ENCODE data around the gene BRINP2. TPM values are rescaled to one million over a fixed set of nuclear protein-coding genes. Genes with fewer than 3 reads are reported as not detected.

The BRINP2 gene
- total and polyA plus RNA-seq, 2 of the 4 experiments (the other 2 are of a cell fraction), result not detected

DNA sequence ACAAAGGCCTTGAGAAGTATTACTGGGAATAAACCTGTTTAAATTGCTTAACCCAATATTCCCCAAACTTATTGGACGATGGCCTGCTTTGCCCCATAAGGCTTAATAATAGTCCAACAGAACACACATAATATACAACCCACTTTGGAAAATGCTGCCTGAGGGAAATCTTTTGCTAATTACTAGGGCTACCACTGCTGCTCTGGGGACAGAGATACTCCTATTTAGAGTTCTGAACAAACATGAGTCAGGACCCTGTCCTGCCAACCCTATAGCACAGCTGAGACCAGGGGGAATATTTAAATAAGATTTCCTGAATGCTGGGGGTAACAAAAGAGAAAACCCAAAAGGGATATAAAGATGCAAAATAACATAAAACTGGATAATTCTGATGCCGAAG, 139.1 kb downstream of the BRINP2 start:
- in situ Hi-C loops (cut with MboI; ENCODE audit: low sequenced_read_pairs) (no loop called here), intact Hi-C loops (cut with micrococcal nuclease) (no loop called here), dilution Hi-C loops (cut with HindIII; ENCODE audit: low sequenced_read_pairs, unreplicated experiment) (no loop called here)
- H2AK5ac ChIP-seq (ENCODE audit: low read depth, low read length), result no peak overlapping the region
- H2AK9ac ChIP-seq (replicated peaks; ENCODE audit: low read depth, low read length, poor library complexity), result no peak overlapping the region
- POLR2A ChIA-PET (ENCODE audit: unreplicated experiment), result no interaction called here
- H3K56ac ChIP-seq (ENCODE audit: extremely low read depth, insufficient read depth, low read length), result no peak overlapping the region
- H3K4me1 ChIP-seq (ENCODE audit: control insufficient read depth, insufficient read depth, low read length), result no peaks in the 10 kb centered on the region
- H2BK5ac ChIP-seq (ENCODE audit: low read depth, low read length, poor library complexity, severe bottlenecking), result no peak overlapping the region
- H3K4ac ChIP-seq (ENCODE audit: low read depth, low read length), result no peak overlapping the region
- no peaks in the 10 kb centered on the region; the same call in 1 of the 2 replicates for H3K27me3 ChIP-seq (ENCODE audit: control insufficient read depth, insufficient read depth, low read length)
- H3K9me3 ChIP-seq (ENCODE audit: control insufficient read depth, insufficient read depth, low read length), result no peaks in the 10 kb centered on the region
- no peak overlapping the region for H3K4me3 ChIP-seq (ENCODE audit: insufficient read depth, low read depth, low read length)
- no peak overlapping the region for H3K23ac ChIP-seq (ENCODE audit: low read depth, low read length)
- no peak overlapping the region for H2BK20ac ChIP-seq (ENCODE audit: low read depth, low read length)
- no peak for DNase-seq
- no peaks in the 10 kb centered on the region for H3K79me1 ChIP-seq (ENCODE audit: low read depth in 1 of 2, low read length in 2 of 2)
- WGBS, 2 experiments (ENCODE audit: extremely low coverage in 2 of 2, insufficient read length in 1 of 2), result 80% methylated on average over 1 of the region's 2 CpGs; no CpG with 5 or more reads in 1 of the 2 experiments
- no peak overlapping the region for H2AFZ ChIP-seq (replicated peaks; ENCODE audit: low read length, poor library complexity)
- H3K14ac ChIP-seq (replicated peaks; ENCODE audit: low read depth, low read length), result no peak overlapping the region
- no peak overlapping the region for H4K5ac ChIP-seq (ENCODE audit: low read depth, low read length)
- no peak for TF ChIP-seq MAZ (IDR thresholded peaks at IDR 0.05; ENCODE audit: borderline replicate concordance, low read depth, low read length)
- TF ChIP-seq NFE2L2 (IDR thresholded peaks at IDR 0.05; ENCODE audit: low read depth, low read length), result no peak
- TF ChIP-seq RCOR1 (IDR thresholded peaks at IDR 0.05; ENCODE audit: insufficient replicate concordance, low read length), result no peak
- no peak for TF ChIP-seq POLR2A (IDR thresholded peaks at IDR 0.05; ENCODE audit: low read depth, low read length)
- no peak for TF ChIP-seq CEBPB (IDR thresholded peaks at IDR 0.05; ENCODE audit: low read depth, low read length)
- TF ChIP-seq RFX5 (IDR thresholded peaks at IDR 0.05; ENCODE audit: low read depth, low read length), result no peak
- no peak for TF ChIP-seq CHD1 (IDR thresholded peaks at IDR 0.05; ENCODE audit: low read depth, low read length)
- no peak for TF ChIP-seq RAD21 (IDR thresholded peaks at IDR 0.05; ENCODE audit: low read length)
- no peak for TF ChIP-seq FOS (IDR thresholded peaks at IDR 0.05; ENCODE audit: low read depth, low read length)
- TF ChIP-seq MAFK (IDR thresholded peaks at IDR 0.05; ENCODE audit: low read depth, low read length), result no peak
- TF ChIP-seq, protein P1, sequence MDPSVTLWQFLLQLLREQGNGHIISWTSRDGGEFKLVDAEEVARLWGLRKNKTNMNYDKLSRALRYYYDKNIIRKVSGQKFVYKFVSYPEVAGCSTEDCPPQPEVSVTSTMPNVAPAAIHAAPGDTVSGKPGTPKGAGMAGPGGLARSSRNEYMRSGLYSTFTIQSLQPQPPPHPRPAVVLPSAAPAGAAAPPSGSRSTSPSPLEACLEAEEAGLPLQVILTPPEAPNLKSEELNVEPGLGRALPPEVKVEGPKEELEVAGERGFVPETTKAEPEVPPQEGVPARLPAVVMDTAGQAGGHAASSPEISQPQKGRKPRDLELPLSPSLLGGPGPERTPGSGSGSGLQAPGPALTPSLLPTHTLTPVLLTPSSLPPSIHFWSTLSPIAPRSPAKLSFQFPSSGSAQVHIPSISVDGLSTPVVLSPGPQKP (IDR thresholded peaks at IDR 0.05; ENCODE audit: borderline replicate concordance, low read depth, low read length), result no peak
- no peak for TF ChIP-seq BHLHE40 (IDR thresholded peaks at IDR 0.05; ENCODE audit: low read depth, low read length)
- no peak for TF ChIP-seq SMC3 (IDR thresholded peaks at IDR 0.05; ENCODE audit: low read depth, low read length)
- no peak for TF ChIP-seq MXI1 (IDR thresholded peaks at IDR 0.05; ENCODE audit: borderline replicate concordance, low read depth, low read length)
- TF ChIP-seq, protein P2, sequence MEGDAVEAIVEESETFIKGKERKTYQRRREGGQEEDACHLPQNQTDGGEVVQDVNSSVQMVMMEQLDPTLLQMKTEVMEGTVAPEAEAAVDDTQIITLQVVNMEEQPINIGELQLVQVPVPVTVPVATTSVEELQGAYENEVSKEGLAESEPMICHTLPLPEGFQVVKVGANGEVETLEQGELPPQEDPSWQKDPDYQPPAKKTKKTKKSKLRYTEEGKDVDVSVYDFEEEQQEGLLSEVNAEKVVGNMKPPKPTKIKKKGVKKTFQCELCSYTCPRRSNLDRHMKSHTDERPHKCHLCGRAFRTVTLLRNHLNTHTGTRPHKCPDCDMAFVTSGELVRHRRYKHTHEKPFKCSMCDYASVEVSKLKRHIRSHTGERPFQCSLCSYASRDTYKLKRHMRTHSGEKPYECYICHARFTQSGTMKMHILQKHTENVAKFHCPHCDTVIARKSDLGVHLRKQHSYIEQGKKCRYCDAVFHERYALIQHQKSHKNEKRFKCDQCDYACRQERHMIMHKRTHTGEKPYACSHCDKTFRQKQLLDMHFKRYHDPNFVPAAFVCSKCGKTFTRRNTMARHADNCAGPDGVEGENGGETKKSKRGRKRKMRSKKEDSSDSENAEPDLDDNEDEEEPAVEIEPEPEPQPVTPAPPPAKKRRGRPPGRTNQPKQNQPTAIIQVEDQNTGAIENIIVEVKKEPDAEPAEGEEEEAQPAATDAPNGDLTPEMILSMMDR (conservative IDR thresholded peaks at IDR 0.05; ENCODE audit: low read depth, low read length), result no peak
- TF ChIP-seq, protein P3, sequence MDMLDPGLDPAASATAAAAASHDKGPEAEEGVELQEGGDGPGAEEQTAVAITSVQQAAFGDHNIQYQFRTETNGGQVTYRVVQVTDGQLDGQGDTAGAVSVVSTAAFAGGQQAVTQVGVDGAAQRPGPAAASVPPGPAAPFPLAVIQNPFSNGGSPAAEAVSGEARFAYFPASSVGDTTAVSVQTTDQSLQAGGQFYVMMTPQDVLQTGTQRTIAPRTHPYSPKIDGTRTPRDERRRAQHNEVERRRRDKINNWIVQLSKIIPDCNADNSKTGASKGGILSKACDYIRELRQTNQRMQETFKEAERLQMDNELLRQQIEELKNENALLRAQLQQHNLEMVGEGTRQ (IDR thresholded peaks at IDR 0.05; ENCODE audit: low read depth, low read length), result no peak
- H3K9ac ChIP-seq (ENCODE audit: low read depth, low read length), result no peak overlapping the region
- H3K4me2 ChIP-seq (ENCODE audit: low read depth, low read length), result no peak overlapping the region
- no peaks in the 10 kb centered on the region for H3K36me3 ChIP-seq (ENCODE audit: control insufficient read depth, insufficient read depth, low read length)
- H3K9me1 ChIP-seq (ENCODE audit: insufficient read depth, low read length), result no peaks in the 10 kb centered on the region
- H3K18ac ChIP-seq (ENCODE audit: low read depth, low read length), result no peak overlapping the region
- H4K91ac ChIP-seq (ENCODE audit: insufficient read depth, low read depth, low read length), result no peak overlapping the region
- H4K8ac ChIP-seq (ENCODE audit: low read depth in 2 of 2, low read length in 2 of 2), result no peak overlapping the region
- H3K27ac ChIP-seq (ENCODE audit: insufficient read depth, low read length), result no peak overlapping the region
- no TSS peak for BruUV-seq (replicated peaks)
- no peak for ATAC-seq (ENCODE audit: low read depth)
- no peak overlapping the region for H2BK120ac ChIP-seq (ENCODE audit: low read depth, low read length)
- no peak overlapping the region for H2BK15ac ChIP-seq (ENCODE audit: low read depth, low read length)
- CTCF ChIA-PET, result no interaction called here
- no peaks in the 10 kb centered on the region for H4K20me1 ChIP-seq (ENCODE audit: insufficient read depth, low read length)

All from IMR-90 (cell line).